ENCODE results near the gene IFI27L2.
A peak's percentile ranks its signal among the peaks of the same experiment; 100 is the strongest.

IFI27L2 gene

GRCh38 chr14:94098326-94098992 is 30.9 kb downstream of the IFI27L2 start:
- DNase-seq = no peak

- no peak for DNase-seq
Measured at GRCh38 chr14:94097091-94097490, 32.3 kb downstream of the IFI27L2 start.

GRCh38 chr14:94093418-94093817 is 36.0 kb downstream of the IFI27L2 start:
- DNase-seq = no peak

GRCh38 chr14:94089479-94089878 is 39.9 kb downstream of the IFI27L2 start:
- no peak for DNase-seq

GRCh38 chr14:94088516-94088915 is 40.9 kb downstream of the IFI27L2 start:
- no peak for DNase-seq

GRCh38 chr14:94087891-94088290 is 41.5 kb downstream of the IFI27L2 start:
- no peak for DNase-seq

- no peak for DNase-seq
Measured at GRCh38 chr14:94081386-94081820, 48.0 kb downstream of the IFI27L2 start.

GRCh38 chr14:94080621-94081385 is 48.6 kb downstream of the IFI27L2 start, which contains the start of the genes DDX24 and IFI27L1:
Gene DDX24, minus strand, starts transcription at chr14:94081202. Its CDS starts 1,460 bp downstream, at chr14:94079742.
Gene IFI27L1, plus strand, starts transcription at chr14:94081310. Its CDS starts 15,628 bp downstream, at chr14:94096938.
- DNase-seq = peak; percentile 96

GRCh38 chr14:94079891-94080620 is 49.3 kb downstream of the IFI27L2 start:
- no peak for DNase-seq

- no peak for DNase-seq
Measured at GRCh38 chr14:94077823-94078222, 51.6 kb downstream of the IFI27L2 start.

Data from effector CD4-positive, alpha-beta T cell (primary cell).